Measurements from ENCODE around the gene INSL6. TPM values are rescaled to one million over a fixed set of nuclear protein-coding genes. Genes with fewer than 3 reads are reported as not detected.
A peak's percentile ranks its signal among the peaks of the same experiment; 100 is the strongest.

INSL6 gene
- total and polyA plus RNA-seq, 2 of the 8 experiments (the other 6 are each of a cell fraction or from before 2014, with no cell fraction given): not detected

DNA sequence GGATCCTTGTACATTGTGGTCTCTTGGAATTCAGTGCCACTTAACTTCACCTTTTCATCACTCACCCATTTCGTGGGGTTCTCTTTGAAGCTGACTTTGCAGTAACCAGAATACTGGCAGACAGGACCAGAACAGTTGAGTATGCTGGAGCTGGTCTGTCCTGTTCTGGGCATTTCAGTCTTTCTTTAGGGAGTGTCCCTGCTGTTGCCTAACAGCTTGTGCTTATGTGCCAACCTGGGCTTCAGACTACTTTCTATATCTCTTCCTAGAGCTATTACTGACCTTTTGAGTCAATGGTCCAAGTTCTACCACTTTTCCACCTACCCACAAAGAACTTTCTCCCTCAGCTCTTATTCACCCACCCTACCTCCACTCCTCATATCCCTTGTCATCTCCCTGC lies 10.0 kb upstream of the INSL6 start:
- no peak overlapping the region for H3K4me2 ChIP-seq (ENCODE audit: insufficient read depth in 1 of 2, low read depth in 2 of 2, low read length in 2 of 2)
- H4K20me1 ChIP-seq (replicated peaks in 1 of 2; ENCODE audit: control insufficient read depth in 1 of 2, insufficient read depth in 2 of 2, low read length in 2 of 2): no peaks in the 10 kb centered on the region
- H3K14ac ChIP-seq (ENCODE audit: insufficient read length): no peak overlapping the region
- ChIA-PET POLR2A (ENCODE audit: partially characterized antibody) (no interaction called here), CTCF (ENCODE audit: partially characterized antibody) (interaction anchor here (1.1 to 2.7 kb wide), 3 partner anchors 9 to 393 kb away, joined by 3 to 19 read pairs (median 4); partner anchors contain the start of gene INSL6)
- H2AFZ ChIP-seq (ENCODE audit: low read length): peak overlapping the region; percentile 53; the same call in 1 of the 2 replicates
- FAIRE-seq: no peak
- no peak overlapping the region for H3K56ac ChIP-seq (replicated peaks; ENCODE audit: insufficient read length, low read depth, low read length)
- no peak for TF ChIP-seq CHD1 (IDR thresholded peaks at IDR 0.05; ENCODE audit: low read depth, low read length)
- no peak for TF ChIP-seq PHF8 (conservative IDR thresholded peaks at IDR 0.05; ENCODE audit: low read depth, low read length)
- TF ChIP-seq SP2 (IDR thresholded peaks at IDR 0.05; ENCODE audit: low read length): no peak
- TF ChIP-seq SAP30 (IDR thresholded peaks at IDR 0.05; ENCODE audit: insufficient read depth, insufficient replicate concordance, low read length): no peak
- TF ChIP-seq JUND (IDR thresholded peaks at IDR 0.05; ENCODE audit: low read length): no peak
- TF ChIP-seq RXRA (IDR thresholded peaks at IDR 0.05; ENCODE audit: insufficient read depth, low read depth, low read length): no peak
- TF ChIP-seq TBP (IDR thresholded peaks at IDR 0.05; ENCODE audit: low read depth, low read length): no peak
- no peak for TF ChIP-seq NANOG (IDR thresholded peaks at IDR 0.05; ENCODE audit: insufficient read depth, low read depth, low read length, poor library complexity, severe bottlenecking)
- TF ChIP-seq HDAC6 (IDR thresholded peaks at IDR 0.05; ENCODE audit: low read depth, low read length): no peak
- TF ChIP-seq EGR1 (IDR thresholded peaks at IDR 0.05; ENCODE audit: borderline replicate concordance, low read depth, low read length): no peak
- TF ChIP-seq TEAD4 (IDR thresholded peaks at IDR 0.05; ENCODE audit: low read depth, low read length): no peak
- TF ChIP-seq POLR2AphosphoS5 (IDR thresholded peaks at IDR 0.05; ENCODE audit: low read depth, low read length): no peak
- no peak for TF ChIP-seq MAFK (IDR thresholded peaks at IDR 0.05; ENCODE audit: low read depth, low read length)
- H2BK15ac ChIP-seq (ENCODE audit: low read length): no peak overlapping the region
- H3K4me3 ChIP-seq (ENCODE audit: extremely low read depth in 1 of 4, insufficient read depth in 2 of 4, low read depth in 3 of 4, low read length in 4 of 4): no peak overlapping the region
- H3K23ac ChIP-seq (ENCODE audit: insufficient read length): no peak overlapping the region
- H4K5ac ChIP-seq (ENCODE audit: insufficient read length, low read depth, low read length): no peak overlapping the region
- no peaks in the 10 kb centered on the region for H3K79me2 ChIP-seq (ENCODE audit: control insufficient read depth in 1 of 2, insufficient read depth in 2 of 2, low read length in 2 of 2)
- H3K36me3 ChIP-seq (ENCODE audit: control insufficient read depth in 2 of 4, insufficient read depth in 4 of 4, low read length in 3 of 4): no peaks in the 10 kb centered on the region
- no peak for DNase-seq (ENCODE audit: low read depth in 1 of 2, low spot score in 2 of 2)
- H4K8ac ChIP-seq (ENCODE audit: extremely low read depth, insufficient read depth, low read length): no peak overlapping the region
- H4K91ac ChIP-seq (replicated peaks; ENCODE audit: insufficient read length, low read length): no peak overlapping the region
- peaks cover 0 to 4% of the 10 kb centered on the region in 2 experiments; a peak in 1 of 4 replicates for H3K9me3 ChIP-seq (ENCODE audit: insufficient read depth in 2 of 2, low read depth in 1 of 2, low read length in 1 of 2)
- no peaks in the 10 kb centered on the region for H3K27me3 ChIP-seq (replicated peaks in 1 of 4; ENCODE audit: control insufficient read depth in 3 of 4, extremely low read depth in 1 of 4, insufficient read depth in 3 of 4, low read length in 3 of 4)
- 85% methylated on average over 1 of the region's 1 CpG; no CpG with 5 or more reads in 1 of the 2 experiments for WGBS, 2 experiments (ENCODE audit: extremely low coverage in 1 of 2, insufficient coverage in 1 of 2, insufficient read length in 1 of 2, insufficient replicate concordance in 2 of 2, low coverage in 1 of 2, low lambda C conversion rate in 2 of 2, missing lambda C conversion rate in 1 of 2)
- no peaks in the 10 kb centered on the region for H3K23me2 ChIP-seq (ENCODE audit: low read depth, low read length)
- H2BK120ac ChIP-seq (replicated peaks; ENCODE audit: low read depth, low read length): no peak overlapping the region
- no peak overlapping the region for H2BK12ac ChIP-seq (ENCODE audit: low read depth, low read length)
- H3K4me1 ChIP-seq (replicated peaks in 1 of 4; ENCODE audit: control insufficient read depth in 3 of 4, insufficient read depth in 4 of 4, low read length in 3 of 4): no peaks in the 10 kb centered on the region
- H3K27ac ChIP-seq (ENCODE audit: low read depth, low read length): no peak overlapping the region
- H3K79me1 ChIP-seq (ENCODE audit: low read depth, low read length): no peaks in the 10 kb centered on the region
- no peak overlapping the region for H3K4ac ChIP-seq (replicated peaks; ENCODE audit: insufficient read length, low read depth, low read length)
- no peak overlapping the region for H2BK5ac ChIP-seq (ENCODE audit: low read depth, low read length)
- H3K18ac ChIP-seq (ENCODE audit: extremely low read depth, low read length): no peak overlapping the region
- H2AK5ac ChIP-seq (ENCODE audit: low read depth, low read length): no peak overlapping the region
- no peak overlapping the region for H3K9ac ChIP-seq (replicated peaks in 1 of 4; ENCODE audit: extremely low read depth in 1 of 4, low read depth in 3 of 4, low read length in 3 of 4)
- no peak overlapping the region for H2BK20ac ChIP-seq (ENCODE audit: low read length)

All from H1 (cell line).